UCSD-AML1 (cell line): ENCODE data around the gene MMD2.
"Not testable (repeated sequence)": the region's sequence is repeated elsewhere in the genome, so short reads cannot be mapped to it uniquely, and the experiment has no call there.

Experiments
- DNase-seq: peaks from one replicate; lab custom pipeline; 2025; ENCODE audit not compliant: unreplicated experiment; lab: John Stamatoyannopoulos, UW

MMD2 gene, protein sequence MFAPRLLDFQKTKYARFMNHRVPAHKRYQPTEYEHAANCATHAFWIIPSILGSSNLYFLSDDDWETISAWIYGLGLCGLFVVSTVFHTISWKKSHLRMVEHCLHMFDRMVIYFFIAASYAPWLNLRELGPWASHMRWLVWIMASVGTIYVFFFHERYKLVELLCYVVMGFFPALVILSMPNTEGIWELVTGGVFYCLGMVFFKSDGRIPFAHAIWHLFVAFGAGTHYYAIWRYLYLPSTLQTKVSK

DNA sequence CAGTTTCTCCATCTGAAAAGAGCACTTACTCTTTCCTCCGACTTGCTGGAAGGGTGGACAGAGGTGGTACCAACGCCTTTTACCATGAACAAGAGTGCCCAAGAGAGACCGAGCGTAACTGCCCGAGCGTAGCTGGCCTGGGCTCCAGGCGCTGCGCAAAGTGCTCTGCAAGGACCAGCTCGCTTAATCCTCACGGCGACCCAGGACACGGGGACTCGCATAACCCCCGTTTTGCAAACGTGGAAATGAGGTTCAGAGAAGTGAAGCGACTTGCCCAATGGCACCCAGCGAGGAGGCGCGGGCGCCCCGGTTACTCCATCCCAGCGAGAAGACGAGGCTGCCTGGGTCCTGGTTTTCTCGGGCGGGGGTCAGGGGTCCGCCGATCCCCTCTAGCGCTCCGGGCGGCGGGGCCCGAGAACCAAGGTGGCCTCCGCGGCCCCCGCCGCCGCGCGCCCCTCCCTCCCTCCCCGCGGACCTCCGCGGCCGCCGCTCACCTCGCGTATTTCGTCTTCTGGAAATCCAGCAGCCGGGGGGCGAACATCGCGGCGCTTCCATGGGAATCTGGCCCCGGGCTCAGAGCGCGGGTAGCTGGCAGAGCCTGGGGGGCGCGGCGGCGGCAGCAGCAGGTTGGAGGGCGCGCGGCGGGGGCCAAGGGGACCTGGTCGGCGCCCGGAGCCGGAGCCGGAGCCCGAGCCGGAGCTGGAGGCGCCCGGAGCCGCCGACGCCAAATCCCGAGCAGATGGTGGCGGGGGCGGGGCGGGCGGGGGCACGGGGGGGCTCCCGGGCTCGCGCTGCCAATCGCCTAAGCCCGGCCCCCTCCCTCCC is at the start of gene MMD2:
Gene MMD2, minus strand, starts transcription at position 711 of the 825 bp plus-strand sequence. Its CDS starts 170 bp downstream, at position 541.
- no peak for DNase-seq

DNA sequence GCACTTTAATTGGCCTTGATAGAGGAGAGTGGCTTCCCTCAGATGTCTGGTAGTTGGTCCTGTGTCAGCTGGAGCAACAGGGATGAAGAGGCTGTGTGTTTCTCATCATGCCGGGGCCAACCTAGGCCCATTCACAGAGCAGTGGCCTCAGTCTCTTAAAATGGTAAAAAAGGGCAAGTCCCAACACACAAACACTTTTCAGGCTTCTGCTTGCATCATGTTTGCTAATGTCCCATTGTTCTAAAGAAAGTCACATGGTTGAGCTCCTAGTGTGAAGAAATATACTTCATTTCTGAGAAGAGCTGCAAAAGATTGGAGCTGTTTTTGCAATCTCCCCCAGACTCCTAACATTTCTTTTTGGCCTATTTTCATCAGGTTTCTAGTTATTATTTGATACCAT is 46.1 kb upstream of the MMD2 start:
- DNase-seq, result no peak

DNA sequence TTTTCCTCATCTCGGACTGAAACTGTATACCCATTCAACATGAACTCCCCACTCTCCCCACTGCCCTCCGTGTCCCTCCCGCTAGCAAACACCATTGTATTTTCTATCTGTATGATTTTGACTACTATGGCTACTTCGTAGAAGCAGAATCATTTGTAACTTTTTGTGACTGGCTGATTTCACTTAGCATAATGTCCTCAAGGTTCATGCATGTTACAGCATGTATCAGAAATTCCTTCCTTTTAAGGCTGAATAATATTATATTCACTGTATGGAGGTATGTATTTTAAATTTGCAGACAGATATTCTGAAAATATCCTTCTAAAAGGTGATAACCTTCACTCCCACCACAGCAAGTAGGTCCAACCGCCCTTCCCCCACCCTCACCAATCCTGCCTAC is 42.9 kb upstream of the MMD2 start:
- no peak for DNase-seq

DNA sequence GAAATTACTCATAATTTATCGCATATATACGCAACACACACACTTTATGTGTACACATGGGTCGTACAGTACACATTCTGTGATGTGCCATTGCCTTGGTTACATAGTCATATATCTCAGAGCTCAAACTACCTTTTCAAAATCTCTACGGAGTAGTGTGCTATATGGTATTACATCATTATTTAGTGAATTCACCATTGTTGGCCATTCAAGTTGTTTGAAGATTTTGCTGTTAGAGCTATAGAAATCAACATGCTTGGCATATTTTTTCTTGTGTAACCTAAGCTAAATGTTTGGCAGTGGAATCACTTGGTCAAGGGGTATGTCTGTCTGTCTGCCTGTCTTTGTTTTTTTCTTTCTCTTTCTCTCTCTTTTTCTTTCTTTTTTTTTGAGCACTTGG is 42.0 kb upstream of the MMD2 start:
- no peak for DNase-seq

DNA sequence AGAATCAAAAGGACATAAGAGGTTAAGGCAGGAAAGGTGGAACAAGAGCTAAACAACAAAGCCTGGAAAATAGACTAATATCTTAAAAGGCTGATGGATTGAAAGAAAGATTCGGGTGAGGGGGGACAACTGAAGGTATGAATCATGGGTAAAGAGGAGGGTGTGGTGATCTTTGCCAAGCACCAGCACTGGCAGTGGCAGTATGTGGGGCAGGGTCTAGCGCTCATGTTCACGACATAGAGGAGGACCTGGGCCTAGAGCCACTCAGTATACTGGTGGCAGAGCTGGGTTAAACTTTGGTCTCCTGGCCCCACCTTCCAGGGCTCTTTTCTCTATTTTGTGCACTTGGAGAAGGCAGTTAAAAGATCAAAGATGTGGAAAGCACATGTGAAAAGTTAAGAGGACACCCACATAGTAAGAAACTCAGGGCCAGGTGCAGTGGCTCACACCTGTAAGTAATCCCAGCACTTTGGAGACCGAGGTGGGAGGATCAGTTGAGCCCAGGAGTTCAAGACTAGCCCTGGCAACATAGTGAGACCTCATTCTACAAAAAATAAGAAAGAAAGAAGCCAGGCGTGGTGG is 40.5 kb upstream of the MMD2 start:
- no peak for DNase-seq

DNA sequence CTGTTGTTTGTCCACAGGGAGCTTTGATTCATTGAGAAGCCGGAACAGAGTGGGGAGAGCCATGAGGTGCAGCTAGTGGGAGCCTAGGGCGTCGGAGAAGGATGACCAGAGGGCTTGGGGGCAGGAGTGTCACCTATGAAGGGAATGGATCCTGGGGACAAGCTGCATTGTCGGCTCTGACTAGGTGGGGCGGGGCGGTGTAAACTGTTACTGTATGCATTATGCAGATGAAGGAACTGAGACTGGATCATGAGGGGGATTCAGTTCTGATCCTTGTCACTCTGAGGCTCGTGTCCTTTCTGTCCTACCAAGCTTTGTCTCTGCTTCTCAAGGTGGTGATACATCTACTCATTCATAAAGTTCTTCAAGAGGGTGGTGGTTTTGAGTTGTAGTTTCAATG is 39.9 kb upstream of the MMD2 start:
- DNase-seq, result no peak

DNA sequence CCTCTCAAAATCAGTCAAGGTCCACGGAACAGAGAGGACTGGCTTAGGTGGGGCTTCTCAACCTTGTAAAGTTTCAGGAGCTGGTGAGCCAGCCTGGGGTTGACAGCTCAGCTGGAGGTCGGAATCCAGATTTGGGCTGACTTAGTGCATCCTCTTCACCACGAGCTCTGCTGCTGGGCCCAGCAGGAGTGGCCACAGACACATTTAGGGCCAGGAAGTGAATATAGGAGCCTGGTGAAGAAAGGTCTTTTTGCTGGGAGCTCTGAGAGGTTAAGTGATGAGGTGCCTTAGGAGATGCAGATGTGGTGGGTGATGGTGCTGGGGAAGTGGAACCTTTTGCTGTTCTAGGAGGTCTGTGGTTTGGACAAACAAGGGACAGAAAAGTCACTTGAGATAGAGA is 39.3 kb upstream of the MMD2 start:
- no peak for DNase-seq

DNA sequence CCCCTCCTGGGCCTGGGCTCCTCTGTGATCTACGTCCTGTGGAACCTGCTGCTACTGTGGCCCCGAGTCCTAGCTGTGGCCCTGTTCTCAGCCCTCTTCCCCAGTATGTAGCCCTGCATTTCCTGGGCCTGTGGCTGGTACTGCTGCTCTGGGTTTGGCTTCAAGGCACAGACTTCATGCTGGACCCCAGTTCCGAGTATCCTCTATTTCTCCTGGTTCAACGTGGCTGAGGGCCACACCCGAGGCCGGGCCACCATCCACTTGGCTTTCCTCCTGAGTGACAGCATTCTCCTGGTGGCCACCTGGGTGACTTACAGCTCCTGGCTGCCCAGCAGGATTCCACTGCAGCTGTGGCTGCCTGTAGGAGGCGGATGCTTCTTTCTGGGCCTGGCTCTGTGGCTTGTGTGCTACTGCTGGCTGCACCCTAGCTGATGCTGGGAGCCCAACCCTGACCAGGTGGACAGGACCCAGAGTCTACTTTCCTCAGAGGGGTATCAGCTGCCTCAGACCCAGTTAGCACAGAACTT is 37.8 kb upstream of the MMD2 start:
- DNase-seq, result no peak

DNA sequence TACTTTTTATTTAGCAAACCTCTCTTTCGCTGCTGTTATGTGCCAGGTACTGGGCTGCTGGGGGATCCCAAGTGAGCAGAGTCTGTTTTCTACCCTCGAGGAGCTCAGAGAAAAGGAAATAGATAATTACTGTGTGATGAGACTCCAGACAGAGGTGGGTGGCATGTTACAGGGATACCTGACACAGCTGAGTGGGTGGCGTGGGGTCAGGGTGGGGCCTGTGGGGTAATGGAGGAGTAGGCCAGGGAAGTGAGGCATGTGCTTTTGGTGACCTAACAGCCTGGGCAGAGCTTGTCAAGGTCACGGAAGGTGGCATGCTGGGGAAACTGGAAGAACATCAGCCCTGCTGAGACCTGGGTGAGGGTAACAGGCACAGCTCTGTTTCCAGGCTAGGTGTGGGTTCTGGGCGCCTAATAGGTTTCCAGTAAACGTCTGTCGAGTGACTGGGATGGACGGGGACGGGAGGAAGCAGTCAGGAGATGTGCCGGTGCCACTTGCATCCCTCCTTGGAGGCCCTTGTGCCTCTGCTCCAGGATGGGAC is 36.5 kb upstream of the MMD2 start:
- DNase-seq, result no peak

DNA sequence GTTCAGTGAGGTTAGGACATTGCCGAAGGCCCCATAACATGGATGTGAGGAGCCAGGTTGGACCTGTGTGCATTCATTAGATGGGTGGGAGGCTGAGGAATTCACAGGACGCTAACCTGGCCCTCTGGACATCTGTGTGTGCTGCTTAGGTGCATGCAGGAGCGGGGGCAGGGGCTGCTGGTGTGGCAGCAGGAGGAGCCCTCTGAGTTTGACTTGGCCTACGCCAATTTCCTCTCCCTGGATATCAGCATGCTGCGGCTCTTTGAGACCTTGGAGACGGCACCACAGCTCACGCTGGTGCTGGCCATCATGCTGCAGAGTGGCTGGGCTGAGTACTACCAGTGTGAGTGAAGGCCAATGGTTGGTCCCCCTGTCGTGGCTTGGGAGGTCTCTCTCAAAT is 34.5 kb upstream of the MMD2 start:
- DNase-seq, result no peak

DNA sequence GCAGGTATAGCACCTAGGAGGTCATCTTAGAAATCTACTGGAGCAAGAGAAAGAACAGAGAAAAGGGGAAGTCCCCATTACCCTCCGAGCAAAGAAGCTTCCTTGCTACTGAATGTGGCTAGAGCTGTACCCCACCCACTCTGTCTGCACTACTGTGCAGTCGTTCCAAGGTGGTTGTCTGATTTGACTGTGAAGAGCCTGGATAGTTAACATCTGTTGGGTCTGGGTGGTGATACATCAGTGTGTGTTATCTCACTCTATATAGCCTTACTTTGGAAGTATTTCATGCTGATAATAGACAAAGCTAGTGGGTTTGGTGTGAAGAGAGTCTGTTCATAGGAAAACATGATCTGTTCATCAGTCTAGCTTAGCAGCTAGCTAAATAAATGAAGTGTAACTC is 23.8 kb upstream of the MMD2 start:
- DNase-seq, result not testable (repeated sequence)

DNA sequence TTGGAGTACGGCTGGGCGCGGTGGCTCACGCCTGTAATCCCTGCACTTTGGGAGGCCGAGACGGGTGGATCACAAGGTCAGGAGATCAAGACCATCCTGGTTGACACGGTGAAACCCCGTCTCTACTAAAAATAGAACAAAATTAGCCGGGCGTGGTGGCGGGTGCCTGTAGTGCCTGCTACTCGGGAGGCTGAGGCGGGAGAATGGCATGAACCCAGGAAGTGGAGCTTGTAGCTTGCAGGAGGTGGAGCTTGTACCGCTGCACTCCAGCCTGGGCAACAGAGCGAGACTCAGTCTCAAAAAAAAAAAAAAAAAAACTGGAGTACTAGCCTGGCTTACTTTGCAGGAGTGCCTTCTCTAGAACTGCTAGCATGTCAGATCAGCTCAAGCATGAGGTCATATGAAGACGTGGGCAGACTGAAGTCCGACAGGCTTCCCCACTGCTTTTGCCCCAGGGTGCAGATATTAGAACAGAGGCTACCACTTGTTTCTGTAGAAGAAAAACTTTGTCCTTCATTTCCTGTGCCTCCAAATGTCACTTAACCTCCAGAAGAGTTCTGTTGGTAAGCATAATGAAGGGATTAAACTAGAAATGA is 22.4 kb upstream of the MMD2 start:
- not testable (repeated sequence) for DNase-seq

DNA sequence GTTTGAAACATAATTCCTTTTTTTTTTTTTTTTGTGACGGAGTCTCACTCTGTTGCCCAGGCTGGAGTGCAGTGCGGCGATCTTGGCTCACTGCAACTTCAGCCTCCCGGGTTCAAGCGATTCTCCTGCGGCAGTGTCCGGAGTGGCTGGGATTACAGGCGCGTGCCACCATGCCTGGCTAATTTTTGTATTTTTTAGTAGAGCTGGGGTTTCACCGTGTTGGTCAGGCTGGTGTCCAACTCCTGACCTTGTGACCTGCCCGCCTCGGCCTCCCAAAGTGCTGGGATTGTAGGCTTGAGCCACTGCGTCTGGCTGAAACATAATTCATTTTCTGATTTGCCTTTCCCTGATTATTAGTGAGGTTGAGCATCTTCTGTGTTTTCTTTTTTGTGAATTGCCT is 16.6 kb upstream of the MMD2 start:
- not testable (repeated sequence) for DNase-seq

DNA sequence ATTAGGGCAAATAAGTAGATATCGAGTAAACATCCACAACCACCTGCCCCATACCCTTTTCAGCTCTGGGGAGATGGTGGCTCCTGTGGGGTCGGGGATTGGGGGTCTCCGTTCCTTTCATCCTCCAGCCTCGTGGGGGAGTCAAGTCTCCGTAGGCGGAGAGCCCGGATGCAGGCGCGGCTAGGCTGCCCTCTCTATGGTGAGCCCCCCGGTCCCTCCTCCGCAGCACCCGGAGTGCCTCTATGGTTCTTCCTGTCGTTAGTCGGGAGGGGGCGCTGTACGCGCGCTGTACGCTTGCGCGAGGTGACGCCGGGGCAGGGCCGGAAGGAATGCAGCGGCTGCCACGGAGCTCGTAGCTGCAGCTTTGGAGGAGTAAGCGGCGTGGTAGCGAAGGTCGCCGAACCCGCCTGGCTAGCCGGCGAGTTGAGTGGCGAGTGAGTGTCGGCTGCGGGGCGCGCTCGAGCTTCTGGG is 14.8 kb upstream of the MMD2 start:
- peak; percentile 85 for DNase-seq

DNA sequence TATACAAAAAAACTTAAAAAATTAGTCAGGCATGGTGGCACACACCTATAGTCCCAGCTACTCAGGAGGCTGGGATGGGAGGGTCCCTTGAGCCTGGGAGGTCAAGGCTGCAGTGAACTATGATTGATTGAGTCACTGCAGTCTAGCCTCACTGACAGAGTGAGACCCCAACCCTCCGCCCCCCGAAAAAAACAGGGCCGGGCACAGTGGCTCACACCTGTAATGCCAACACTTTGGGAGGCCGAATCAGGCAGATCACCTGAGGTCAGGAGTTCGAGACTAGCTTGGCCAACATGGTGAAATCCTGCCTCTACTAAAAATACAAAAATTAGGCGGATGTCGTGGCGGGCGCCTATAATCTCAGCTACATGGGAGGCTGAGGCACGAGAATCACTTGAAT is 13.5 kb upstream of the MMD2 start:
- DNase-seq, result not testable (repeated sequence)

DNA sequence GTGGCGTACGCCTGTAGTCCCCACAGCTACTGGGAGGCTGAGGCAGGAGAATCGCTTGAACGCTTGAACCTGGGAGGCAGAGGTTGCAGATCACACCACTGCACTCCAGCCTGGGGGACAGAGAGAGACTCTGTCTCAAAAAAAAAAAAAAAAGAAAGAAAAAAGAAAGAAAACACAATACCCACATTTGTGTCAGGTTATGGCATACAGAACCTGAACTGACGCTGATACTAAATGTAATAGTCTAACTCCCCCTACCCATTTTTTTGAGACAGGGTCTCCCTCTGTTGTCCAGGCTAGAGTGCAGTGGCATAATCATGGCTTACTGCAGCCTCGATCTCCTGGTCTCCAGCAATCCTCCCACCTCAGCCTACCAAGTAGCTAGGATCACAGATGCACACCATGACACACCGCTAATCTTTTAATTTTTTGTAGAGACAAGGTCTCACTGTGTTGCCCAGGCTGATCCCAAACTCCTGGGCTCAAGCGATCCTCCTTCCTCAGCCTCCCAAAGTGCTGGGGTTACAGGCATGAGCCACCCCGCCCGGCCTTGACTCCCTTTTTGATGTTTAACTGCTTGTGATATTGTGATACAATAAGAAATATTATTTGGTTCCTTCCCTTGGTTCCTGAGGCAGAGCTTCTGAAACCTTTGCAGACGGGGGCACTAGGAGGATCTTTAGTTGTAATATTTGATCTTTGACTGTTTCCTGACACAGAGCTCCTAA is 6.5 kb upstream of the MMD2 start:
- no peak for DNase-seq

DNA sequence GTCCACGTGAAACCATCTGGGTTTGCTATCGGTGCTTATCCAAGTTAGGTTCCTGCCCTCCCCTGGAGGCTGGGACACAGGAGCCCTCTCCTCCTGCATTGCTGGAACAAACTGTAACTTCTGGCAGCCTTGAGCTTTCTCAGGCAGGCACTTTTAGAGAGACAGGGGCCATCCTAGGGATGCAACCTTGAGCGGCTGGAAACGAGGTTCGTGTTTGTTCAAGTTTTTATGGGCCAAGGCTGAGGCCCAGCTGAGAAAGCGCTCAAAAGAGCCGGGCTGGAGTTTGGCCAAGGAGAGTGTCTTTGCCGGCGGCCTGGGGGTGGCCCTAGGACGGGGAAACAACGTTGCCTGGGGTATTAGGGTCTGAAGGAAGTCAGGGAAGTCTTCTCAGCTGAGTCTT is 5.5 kb upstream of the MMD2 start:
- no peak for DNase-seq

DNA sequence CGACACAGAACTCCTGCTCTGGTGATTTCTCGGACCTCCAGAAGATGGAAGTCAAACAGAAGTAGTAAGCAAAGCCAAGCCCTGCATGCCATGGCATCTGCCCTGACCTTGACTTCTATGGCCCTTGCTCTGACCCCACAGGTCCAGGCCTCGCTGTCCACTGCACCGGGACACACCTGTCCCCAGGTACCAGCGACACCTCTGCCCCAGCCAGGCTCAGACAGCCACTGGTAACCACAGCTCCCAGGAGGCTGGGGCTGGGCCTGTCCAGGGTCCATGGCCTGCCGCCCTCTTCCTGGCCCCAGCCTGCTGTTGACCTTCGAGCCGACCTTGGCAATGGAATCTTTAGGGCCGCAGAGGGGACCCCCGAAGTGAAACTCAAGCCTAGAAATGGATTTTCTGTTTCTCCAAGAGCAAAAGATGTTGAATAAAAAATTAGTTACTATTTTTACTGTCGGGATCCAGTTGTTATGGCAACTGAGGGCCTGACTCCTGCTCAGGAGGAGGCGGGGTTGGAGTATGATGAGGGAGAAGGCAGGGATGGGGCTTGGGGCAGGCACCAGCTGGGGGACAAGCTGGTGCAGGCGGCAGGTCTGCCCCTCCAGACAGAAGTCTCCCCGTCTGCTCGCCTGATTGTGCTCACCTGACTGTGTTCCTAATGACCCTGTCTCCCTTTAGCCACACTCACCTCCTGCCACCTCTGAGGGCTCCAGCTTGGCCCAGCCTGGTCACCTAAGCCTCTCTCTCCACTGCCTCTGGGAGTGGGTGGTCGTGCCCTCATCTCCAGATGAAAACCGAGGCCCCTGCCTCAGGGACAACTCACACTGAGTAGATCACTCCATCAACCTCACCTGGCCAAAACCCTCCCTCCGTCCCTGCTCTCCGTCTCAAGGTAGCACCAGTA is 4.1 kb upstream of the MMD2 start:
- no peak for DNase-seq

DNA sequence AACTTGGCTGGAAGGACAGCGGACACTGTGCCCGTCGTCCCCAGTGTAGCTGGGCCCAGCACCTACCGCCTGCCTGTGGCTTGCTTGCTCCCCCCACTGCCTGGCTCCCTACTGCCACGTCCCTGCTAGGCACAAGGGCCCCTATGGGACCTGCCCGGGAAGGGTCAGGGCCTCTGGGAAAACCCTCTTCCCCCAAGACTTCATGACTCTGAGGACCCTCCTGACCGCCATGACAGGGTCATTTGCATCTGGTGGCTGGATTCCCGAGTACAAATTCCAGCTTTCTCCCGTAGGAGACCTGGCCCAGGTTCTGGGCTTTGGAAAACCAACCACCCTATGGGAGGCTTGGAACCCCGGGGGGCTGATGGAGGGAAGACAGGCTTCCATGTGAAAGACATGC is 1.4 kb upstream of the MMD2 start:
- DNase-seq, result no peak

DNA sequence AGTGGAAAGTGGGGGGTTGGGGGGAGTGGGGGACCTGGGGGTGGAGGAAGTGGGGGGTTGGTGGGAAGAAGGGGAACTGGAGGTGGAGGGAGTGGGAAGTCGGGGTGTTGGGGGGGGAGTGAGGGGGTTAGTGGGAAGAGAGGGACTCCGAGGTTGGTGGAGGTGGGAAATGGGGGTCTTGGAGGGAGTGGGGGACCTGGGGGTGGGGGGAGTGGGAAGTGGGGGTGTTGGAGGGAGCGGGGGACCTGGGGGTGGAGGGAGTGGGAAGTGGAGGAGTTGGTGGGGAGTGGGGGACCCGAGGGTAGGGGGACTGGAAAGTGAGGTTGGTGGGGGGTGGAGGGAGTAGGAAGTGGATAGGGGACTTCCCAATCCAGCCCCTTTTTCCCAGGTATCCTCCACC is 906 bp upstream of the MMD2 start:
- DNase-seq, result no peak
